SU-DHL-6 (cell line): Measurements from ENCODE around the gene KANK2.

Source experiments
- EZH2phosphoT487 ChIP-seq: fragments of 200-600 bp; sonication (generic), shearing (Covaris generic); conservative IDR thresholded peaks from 2 replicates; pipeline ENCODE4 v1.6.1; 2018; ENCODE audit warnings: mild to moderate bottlenecking, antibody characterized with exemption, low read length, moderate library complexity, mixed read lengths
- TF ChIP-seq, protein P1 (sequence below): fragments of 200-600 bp; sonication (generic); IDR thresholded peaks from one replicate; pipeline ENCODE4 v1.5.1; 2017; ENCODE audit warnings: antibody characterized with exemption, mild to moderate bottlenecking, low read length, moderate library complexity; ENCODE audit not compliant: insufficient read depth, poor library complexity, severe bottlenecking

GRCh38 chr19:11168568-11168967 is 28.8 kb downstream of the KANK2 start:
- TF ChIP-seq, protein P1, sequence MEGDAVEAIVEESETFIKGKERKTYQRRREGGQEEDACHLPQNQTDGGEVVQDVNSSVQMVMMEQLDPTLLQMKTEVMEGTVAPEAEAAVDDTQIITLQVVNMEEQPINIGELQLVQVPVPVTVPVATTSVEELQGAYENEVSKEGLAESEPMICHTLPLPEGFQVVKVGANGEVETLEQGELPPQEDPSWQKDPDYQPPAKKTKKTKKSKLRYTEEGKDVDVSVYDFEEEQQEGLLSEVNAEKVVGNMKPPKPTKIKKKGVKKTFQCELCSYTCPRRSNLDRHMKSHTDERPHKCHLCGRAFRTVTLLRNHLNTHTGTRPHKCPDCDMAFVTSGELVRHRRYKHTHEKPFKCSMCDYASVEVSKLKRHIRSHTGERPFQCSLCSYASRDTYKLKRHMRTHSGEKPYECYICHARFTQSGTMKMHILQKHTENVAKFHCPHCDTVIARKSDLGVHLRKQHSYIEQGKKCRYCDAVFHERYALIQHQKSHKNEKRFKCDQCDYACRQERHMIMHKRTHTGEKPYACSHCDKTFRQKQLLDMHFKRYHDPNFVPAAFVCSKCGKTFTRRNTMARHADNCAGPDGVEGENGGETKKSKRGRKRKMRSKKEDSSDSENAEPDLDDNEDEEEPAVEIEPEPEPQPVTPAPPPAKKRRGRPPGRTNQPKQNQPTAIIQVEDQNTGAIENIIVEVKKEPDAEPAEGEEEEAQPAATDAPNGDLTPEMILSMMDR, result no peak
- no peak for TF ChIP-seq EZH2phosphoT487
